HG03060 (cell line): ENCODE data around the gene ALKAL2.

Experiments
- ATAC-seq: cut with Tn5 transposase; IDR thresholded peaks from one replicate; pipeline ENCODE4 v1.9.1; 2021; ENCODE audit warnings: low read depth, moderate number of reproducible peaks; ENCODE audit not compliant: unreplicated experiment

The ALKAL2 gene

GRCh38 chr2:252001-252602, 35.8 kb downstream of the ALKAL2 start:
- no peak for ATAC-seq

- no peak for ATAC-seq
Measured at GRCh38 chr2:249538-250042, 38.3 kb downstream of the ALKAL2 start.

- no peak for ATAC-seq
Measured at GRCh38 chr2:248724-249123, 39.2 kb downstream of the ALKAL2 start.

GRCh38 chr2:246489-247144, 41.3 kb downstream of the ALKAL2 start:
- ATAC-seq, result no peak

- ATAC-seq, result no peak
Measured at GRCh38 chr2:244547-244946, 43.3 kb downstream of the ALKAL2 start.

GRCh38 chr2:238869-239268, 49.0 kb downstream of the ALKAL2 start:
- ATAC-seq, result no peak

GRCh38 chr2:238431-238830, 49.5 kb downstream of the ALKAL2 start:
- ATAC-seq, result no peak

GRCh38 chr2:237878-238277, 50.0 kb downstream of the ALKAL2 start:
- ATAC-seq, result no peak

GRCh38 chr2:236993-237539, 50.8 kb downstream of the ALKAL2 start:
- ATAC-seq, result no peak

GRCh38 chr2:234421-234820, 53.5 kb downstream of the ALKAL2 start:
- ATAC-seq, result no peak

GRCh38 chr2:233030-233429, 54.9 kb downstream of the ALKAL2 start:
- ATAC-seq, result no peak

GRCh38 chr2:231521-232185, 56.2 kb downstream of the ALKAL2 start:
- no peak for ATAC-seq
